ENCODE results near the gene RXRA.

Gene RXRA

GRCh38 chr9:134442085-134442474 is 115.8 kb downstream of the RXRA start:
- Histone ChIP-seq H3K4me2 (ENCODE audit: low read length, poor library complexity, severe bottlenecking) (no peak overlapping the region), H2AFZ (ENCODE audit: low read depth, low read length) (no peak overlapping the region), H3K79me1 (replicated peaks; ENCODE audit: low read length, poor library complexity, severe bottlenecking) (peaks cover 3% of the 10 kb centered on the region), H3K36me3 (ENCODE audit: control insufficient read depth in 1 of 2, insufficient read depth in 2 of 2, low read depth in 1 of 2, low read length in 2 of 2) (peaks cover 1 to 24% of the 10 kb centered on the region in 2 experiments), H4K8ac (ENCODE audit: low read length) (peak overlapping the region; percentile 35), H2BK12ac (ENCODE audit: low read length in 2 of 2) (no peak overlapping the region), H3K27ac (ENCODE audit: low read length, poor library complexity, severe bottlenecking) (no peak overlapping the region), H3K4ac (ENCODE audit: low read depth in 1 of 2, low read length in 2 of 2) (peak overlapping the region in 1 of 2 experiments; percentile 61), H4K91ac (ENCODE audit: low read length) (peak overlapping the region; percentile 25), H3K14ac (ENCODE audit: low read length in 2 of 2) (peak overlapping the region in 1 of 2 experiments; percentile 36), H3K9ac (ENCODE audit: low read length) (peak overlapping the region; percentile 43), H3K4me1 (ENCODE audit: control insufficient read depth, insufficient read depth, low read depth, low read length) (peaks cover 38% of the 10 kb centered on the region), H3K4me3 (ENCODE audit: insufficient read depth in 1 of 2, low read depth in 1 of 2, low read length in 2 of 2) (peak overlapping the region in 1 of 2 experiments; percentile 49), H3K27me3 (ENCODE audit: control insufficient read depth in 1 of 2, insufficient read depth in 1 of 2, low read length in 2 of 2) (peaks cover 0 to 30% of the 10 kb centered on the region in 2 experiments), H2AK5ac (ENCODE audit: low read length, severe bottlenecking) (no peak overlapping the region), H2BK5ac (ENCODE audit: low read depth, low read length, poor library complexity, severe bottlenecking) (no peak overlapping the region), H2BK120ac (ENCODE audit: low read depth, low read length) (no peak overlapping the region), H3K9me3 (ENCODE audit: control insufficient read depth, low read length) (no peaks in the 10 kb centered on the region), H3K23ac (ENCODE audit: low read length in 2 of 2) (no peak overlapping the region), H3K18ac (ENCODE audit: low read depth in 1 of 2, low read length in 2 of 2) (peak overlapping the region; percentile 46 to 71), H2BK15ac (ENCODE audit: low read depth, poor library complexity, severe bottlenecking) (no peak overlapping the region)
- no peak for DNase-seq
- 82% methylated on average over 12 of the region's 12 CpGs for WGBS

GRCh38 chr9:134442486-134443173 is 116.4 kb downstream of the RXRA start:
- H3K79me1 ChIP-seq (replicated peaks; ENCODE audit: low read length, poor library complexity, severe bottlenecking), result no peaks in the 10 kb centered on the region
- no peak overlapping the region for H2BK15ac ChIP-seq (ENCODE audit: low read depth, poor library complexity, severe bottlenecking)
- peak overlapping the region; percentile 66 for H4K91ac ChIP-seq (ENCODE audit: low read length)
- peak overlapping the region; percentile 52 for H4K8ac ChIP-seq (ENCODE audit: low read length)
- no peak overlapping the region for H3K23ac ChIP-seq (ENCODE audit: low read length in 2 of 2)
- peaks cover under 1% of the 10 kb centered on the region for H3K9me3 ChIP-seq (ENCODE audit: control insufficient read depth, low read length)
- H3K4me1 ChIP-seq (ENCODE audit: control insufficient read depth, insufficient read depth, low read depth, low read length), result peaks cover 35% of the 10 kb centered on the region
- peak overlapping the region in 1 of 2 experiments; percentile 49 for H3K4me3 ChIP-seq (ENCODE audit: insufficient read depth in 1 of 2, low read depth in 1 of 2, low read length in 2 of 2)
- H3K18ac ChIP-seq (ENCODE audit: low read depth in 1 of 2, low read length in 2 of 2), result peak overlapping the region; percentile 46 to 71
- H2AK5ac ChIP-seq (ENCODE audit: low read length, severe bottlenecking), result no peak overlapping the region
- no peak overlapping the region for H2BK5ac ChIP-seq (ENCODE audit: low read depth, low read length, poor library complexity, severe bottlenecking)
- peak overlapping the region; percentile 43 for H3K9ac ChIP-seq (ENCODE audit: low read length)
- no peak overlapping the region for H3K4me2 ChIP-seq (ENCODE audit: low read length, poor library complexity, severe bottlenecking)
- no peak for DNase-seq
- peaks cover 0 to 32% of the 10 kb centered on the region in 2 experiments for H3K27me3 ChIP-seq (ENCODE audit: control insufficient read depth in 1 of 2, insufficient read depth in 1 of 2, low read length in 2 of 2)
- no peak overlapping the region for H3K27ac ChIP-seq (ENCODE audit: low read length, poor library complexity, severe bottlenecking)
- no peak overlapping the region for H2BK120ac ChIP-seq (ENCODE audit: low read depth, low read length)
- peak overlapping the region; percentile 32 to 57 for H2BK12ac ChIP-seq (ENCODE audit: low read length in 2 of 2)
- H2AFZ ChIP-seq (ENCODE audit: low read depth, low read length), result no peak overlapping the region
- H3K4ac ChIP-seq (ENCODE audit: low read depth in 1 of 2, low read length in 2 of 2), result peak overlapping the region; percentile 3 to 39
- peaks cover 0 to 19% of the 10 kb centered on the region in 2 experiments for H3K36me3 ChIP-seq (ENCODE audit: control insufficient read depth in 1 of 2, insufficient read depth in 2 of 2, low read depth in 1 of 2, low read length in 2 of 2)
- WGBS, result 64% methylated on average over 21 of the region's 21 CpGs
- H3K14ac ChIP-seq (ENCODE audit: low read length in 2 of 2), result peak overlapping the region in 1 of 2 experiments; percentile 97

GRCh38 chr9:134443174-134444037 is 117.2 kb downstream of the RXRA start:
- Histone ChIP-seq H2AK5ac (ENCODE audit: low read length, severe bottlenecking) (peak overlapping the region; percentile 40), H3K27me3 (ENCODE audit: control insufficient read depth in 1 of 2, insufficient read depth in 1 of 2, low read length in 2 of 2) (peaks cover 0 to 32% of the 10 kb centered on the region in 2 experiments)

GRCh38 chr9:134444038-134444315 is 117.7 kb downstream of the RXRA start:
- Histone ChIP-seq H3K9ac (ENCODE audit: low read length) (peak overlapping the region; percentile 50), H2AFZ (ENCODE audit: low read depth, low read length) (no peak overlapping the region), H3K4me1 (ENCODE audit: control insufficient read depth, insufficient read depth, low read depth, low read length) (peaks cover 35% of the 10 kb centered on the region), H4K8ac (ENCODE audit: low read length) (peak overlapping the region; percentile 88), H3K23ac (ENCODE audit: low read length in 2 of 2) (no peak overlapping the region), H3K14ac (ENCODE audit: low read length in 2 of 2) (no peak overlapping the region), H2BK12ac (ENCODE audit: low read length in 2 of 2) (peak overlapping the region; percentile 20 to 90), H2BK5ac (ENCODE audit: low read depth, low read length, poor library complexity, severe bottlenecking) (no peak overlapping the region), H4K91ac (ENCODE audit: low read length) (peak overlapping the region; percentile 30), H3K18ac (ENCODE audit: low read depth in 1 of 2, low read length in 2 of 2) (no peak overlapping the region), H2BK120ac (ENCODE audit: low read depth, low read length) (no peak overlapping the region), H3K79me1 (replicated peaks; ENCODE audit: low read length, poor library complexity, severe bottlenecking) (no peaks in the 10 kb centered on the region), H3K27me3 (ENCODE audit: control insufficient read depth in 1 of 2, insufficient read depth in 1 of 2, low read length in 2 of 2) (peaks cover 0 to 32% of the 10 kb centered on the region in 2 experiments), H2BK15ac (ENCODE audit: low read depth, poor library complexity, severe bottlenecking) (no peak overlapping the region), H3K4me3 (ENCODE audit: insufficient read depth in 1 of 2, low read depth in 1 of 2, low read length in 2 of 2) (no peak overlapping the region), H3K27ac (ENCODE audit: low read length, poor library complexity, severe bottlenecking) (no peak overlapping the region), H3K9me3 (ENCODE audit: control insufficient read depth, low read length) (peaks cover 14% of the 10 kb centered on the region), H3K4me2 (ENCODE audit: low read length, poor library complexity, severe bottlenecking) (no peak overlapping the region), H3K36me3 (ENCODE audit: control insufficient read depth in 1 of 2, insufficient read depth in 2 of 2, low read depth in 1 of 2, low read length in 2 of 2) (peaks cover 0 to 9% of the 10 kb centered on the region in 2 experiments), H3K4ac (ENCODE audit: low read depth in 1 of 2, low read length in 2 of 2) (peak overlapping the region; percentile 47 to 85), H2AK5ac (ENCODE audit: low read length, severe bottlenecking) (peak overlapping the region; percentile 40)
- 100% methylated on average over 1 of the region's 2 CpGs for WGBS
- no peak for DNase-seq

More at GRCh38 chr9:134443174-134444037, 117.2 kb downstream of the RXRA start:
- Histone ChIP-seq H3K4ac (ENCODE audit: low read depth in 1 of 2, low read length in 2 of 2) (peak overlapping the region; percentile 79 to 85), H2AFZ (ENCODE audit: low read depth, low read length) (no peak overlapping the region), H3K36me3 (ENCODE audit: control insufficient read depth in 1 of 2, insufficient read depth in 2 of 2, low read depth in 1 of 2, low read length in 2 of 2) (peaks cover 0 to 13% of the 10 kb centered on the region in 2 experiments), H3K14ac (ENCODE audit: low read length in 2 of 2) (peak overlapping the region in 1 of 2 experiments; percentile 76), H2BK15ac (ENCODE audit: low read depth, poor library complexity, severe bottlenecking) (peak overlapping the region; percentile 88), H2BK120ac (ENCODE audit: low read depth, low read length) (no peak overlapping the region), H3K9ac (ENCODE audit: low read length) (peak overlapping the region; percentile 50), H3K18ac (ENCODE audit: low read depth in 1 of 2, low read length in 2 of 2) (peak overlapping the region; percentile 71 to 72), H3K27ac (ENCODE audit: low read length, poor library complexity, severe bottlenecking) (no peak overlapping the region), H4K8ac (ENCODE audit: low read length) (peak overlapping the region; percentile 88), H3K9me3 (ENCODE audit: control insufficient read depth, low read length) (peaks cover 8% of the 10 kb centered on the region), H3K4me2 (ENCODE audit: low read length, poor library complexity, severe bottlenecking) (no peak overlapping the region), H2BK12ac (ENCODE audit: low read length in 2 of 2) (peak overlapping the region; percentile 32 to 90), H3K79me1 (replicated peaks; ENCODE audit: low read length, poor library complexity, severe bottlenecking) (no peaks in the 10 kb centered on the region), H2BK5ac (ENCODE audit: low read depth, low read length, poor library complexity, severe bottlenecking) (no peak overlapping the region), H3K4me1 (ENCODE audit: control insufficient read depth, insufficient read depth, low read depth, low read length) (peaks cover 35% of the 10 kb centered on the region), H3K4me3 (ENCODE audit: insufficient read depth in 1 of 2, low read depth in 1 of 2, low read length in 2 of 2) (peak overlapping the region in 1 of 2 experiments; percentile 24), H3K23ac (ENCODE audit: low read length in 2 of 2) (no peak overlapping the region), H4K91ac (ENCODE audit: low read length) (peak overlapping the region; percentile 91)
- 22% methylated on average over 25 of the region's 27 CpGs for WGBS
- peak; percentile 87 for DNase-seq

All from mesenchymal stem cell (in vitro differentiated cells and primary cell).